Hypothalamus (tissue), 51 donors: ENCODE results near the gene TAF11L6.
"Not testable (repeated sequence)": the region's sequence is repeated elsewhere in the genome, so short reads cannot be mapped to it uniquely, and the experiment has no call there.

ENCODE experiments used
- DNase-seq, 51 donors: peaks; one replicate each; lab custom pipeline; 2025; lab: John Stamatoyannopoulos, UW

The TAF11L6 gene

DNA sequence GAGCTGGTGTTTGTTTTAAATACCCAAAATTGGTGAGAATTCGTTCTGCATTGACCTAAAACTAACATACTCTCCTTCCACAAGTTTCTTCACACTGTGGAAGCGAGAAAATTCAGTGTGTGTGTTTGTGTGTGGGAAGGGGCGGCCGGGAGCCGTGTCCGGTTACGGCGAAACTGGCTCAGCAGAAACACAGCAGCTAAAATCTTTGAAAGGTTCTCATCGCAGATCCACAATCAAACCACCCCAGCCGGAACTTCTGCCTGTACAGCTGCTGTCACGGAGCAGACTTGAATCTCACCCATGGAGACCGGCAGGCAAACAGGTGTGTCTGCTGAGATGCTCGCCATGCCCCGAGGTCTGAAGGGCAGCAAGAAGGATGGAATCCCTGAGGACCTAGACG lies at the start of gene TAF11L6:
Gene TAF11L6, plus strand, starts transcription at position 301 of the 400 bp plus-strand sequence.
- not testable (repeated sequence) for DNase-seq

DNA sequence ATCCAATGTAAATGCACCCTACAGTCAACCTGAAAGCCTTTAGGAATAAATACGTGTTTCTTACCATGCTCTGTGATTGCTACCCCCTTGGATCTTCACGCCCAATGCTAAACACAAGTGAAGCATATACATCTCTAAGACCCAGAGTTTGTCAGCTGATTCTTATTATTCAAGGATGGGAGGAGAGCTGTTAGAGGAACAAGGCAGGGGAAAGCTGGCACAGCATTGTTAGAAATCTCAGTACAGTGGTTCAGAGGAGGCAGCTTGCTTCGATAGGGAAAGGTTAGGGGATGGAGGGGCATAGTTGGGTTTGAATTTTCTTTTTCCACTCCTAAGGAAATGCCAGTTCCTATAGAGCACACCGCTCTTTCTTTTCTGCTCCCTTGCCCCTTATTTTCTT lies 47.1 kb upstream of the TAF11L6 start:
- DNase-seq = no peak

DNA sequence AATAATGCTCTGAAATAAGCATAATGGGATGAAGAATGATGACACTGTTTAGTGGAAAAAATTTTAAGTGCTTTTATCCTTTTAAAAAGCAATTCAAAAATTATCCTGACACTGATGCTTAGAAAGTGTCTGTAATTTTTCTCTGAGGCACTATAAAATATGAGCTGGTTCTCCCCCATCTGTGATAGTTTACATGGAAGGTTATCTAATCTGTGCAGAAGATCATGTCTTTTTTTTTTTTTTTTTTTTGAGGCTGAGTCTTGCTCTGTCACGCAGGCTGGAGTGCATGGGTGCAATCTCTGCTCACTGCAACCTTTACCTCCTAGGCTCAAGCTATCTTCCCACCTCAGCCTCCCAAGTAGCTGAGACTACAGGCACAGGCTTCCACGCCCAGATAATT lies 45.7 kb upstream of the TAF11L6 start:
- DNase-seq = no peak

DNA sequence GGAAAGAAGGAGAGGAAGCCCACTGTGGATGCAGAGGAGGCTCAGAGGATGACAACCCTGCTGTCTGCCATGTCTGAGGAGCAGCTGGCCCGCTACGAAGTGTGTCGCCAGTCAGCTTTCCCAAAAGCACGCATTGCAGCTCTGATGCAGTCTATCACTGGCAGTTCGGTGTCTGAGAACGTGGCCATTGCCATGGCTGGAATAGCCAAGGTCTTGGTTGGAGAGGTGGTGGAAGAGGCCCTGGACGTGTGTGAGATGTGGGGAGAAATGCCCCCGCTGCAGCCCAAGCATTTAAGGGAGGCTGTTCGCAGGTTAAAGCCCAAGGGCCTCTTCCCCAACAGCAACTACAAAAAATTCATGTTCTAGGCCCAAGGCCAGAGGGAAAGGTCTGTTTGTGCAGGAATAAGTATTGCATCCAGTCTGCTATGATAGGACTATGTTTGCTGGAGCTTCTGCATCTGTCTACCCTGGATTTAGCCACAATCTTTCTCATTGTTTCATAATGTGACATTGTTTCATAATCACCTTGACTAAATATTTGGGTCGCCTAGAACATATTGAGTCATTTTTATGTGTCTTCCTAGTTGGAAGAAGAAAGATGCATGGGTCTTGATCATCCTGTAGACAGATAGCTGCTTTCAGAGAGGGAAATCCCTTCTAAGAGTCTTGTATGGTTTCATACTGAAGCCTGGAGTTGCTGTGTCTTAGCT lies 41.9 kb upstream of the TAF11L6 start:
- not testable (repeated sequence) for DNase-seq

DNA sequence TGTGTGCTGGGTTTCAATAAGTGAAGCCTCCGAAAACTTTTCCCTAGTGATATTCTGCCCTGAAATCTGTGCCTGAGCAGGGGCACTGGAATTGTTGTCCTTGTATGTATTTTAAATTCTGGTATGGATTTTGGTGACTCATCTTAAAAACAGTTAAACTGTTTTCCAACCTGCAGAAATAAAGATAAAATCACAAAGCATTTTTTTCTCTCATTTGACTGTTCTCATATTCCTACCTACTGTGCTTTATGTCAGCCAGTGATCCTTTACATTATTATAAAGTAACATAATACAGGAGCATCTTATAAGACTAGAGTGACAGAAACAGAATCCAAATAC lies 41.3 kb upstream of the TAF11L6 start:
- no peak for DNase-seq

DNA sequence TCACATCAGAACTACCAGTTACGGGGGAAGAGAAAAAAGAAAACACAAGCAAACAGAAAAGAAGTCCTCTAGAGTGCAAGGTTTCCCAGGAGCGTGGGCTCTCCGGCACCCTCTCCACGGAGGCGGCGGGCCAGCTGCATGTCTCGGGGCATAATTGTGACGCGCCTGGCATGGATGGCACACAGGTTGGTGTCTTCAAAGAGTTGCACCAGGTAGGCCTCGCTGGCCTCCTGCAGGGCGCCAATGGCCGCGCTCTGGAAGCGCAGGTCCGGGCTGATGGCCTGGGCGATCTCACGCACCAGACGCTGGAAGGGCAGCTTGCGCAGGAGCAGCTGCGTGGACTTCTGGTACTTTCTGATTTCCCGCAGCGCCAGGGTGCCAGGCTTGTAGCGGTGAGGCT lies 37.2 kb upstream of the TAF11L6 start:
- not testable (repeated sequence) for DNase-seq

DNA sequence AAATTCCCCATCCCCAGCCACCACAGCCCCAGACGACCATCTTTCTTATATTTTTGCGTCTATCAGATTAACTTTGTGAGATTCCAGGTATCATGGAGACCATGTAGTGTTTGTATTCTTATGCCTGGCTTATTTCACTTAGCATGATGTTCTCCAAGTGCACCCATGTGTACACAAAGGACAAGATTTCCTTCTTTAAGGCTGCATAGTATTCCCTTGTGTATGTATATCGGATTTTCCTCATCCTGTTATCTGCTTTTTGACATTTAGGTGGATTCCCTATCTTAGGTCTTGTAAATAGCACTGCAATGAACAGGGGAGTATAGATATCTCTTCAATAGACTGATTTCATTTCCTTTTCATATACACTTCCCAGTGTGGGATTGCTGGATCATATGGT lies 35.7 kb upstream of the TAF11L6 start:
- DNase-seq = no peak

DNA sequence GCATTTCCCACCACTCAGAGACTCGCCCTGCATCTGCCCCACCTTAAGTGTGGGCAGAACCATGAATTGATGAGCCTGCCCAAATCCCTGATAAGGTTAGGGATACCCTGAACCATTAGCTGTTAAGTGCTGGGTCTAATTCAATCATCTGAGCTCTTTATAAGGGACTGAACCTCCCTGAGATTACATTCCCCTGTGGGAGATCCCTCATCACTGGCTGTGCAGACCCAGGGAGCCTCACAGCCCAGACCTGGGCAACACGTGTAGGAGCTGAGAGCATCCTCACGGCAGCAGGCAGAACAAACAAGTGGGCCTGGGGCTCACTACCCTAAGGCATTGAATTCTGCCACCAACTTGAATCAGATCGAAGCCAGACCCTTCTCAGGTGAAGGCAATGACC lies 31.0 kb upstream of the TAF11L6 start:
- DNase-seq = no peak

DNA sequence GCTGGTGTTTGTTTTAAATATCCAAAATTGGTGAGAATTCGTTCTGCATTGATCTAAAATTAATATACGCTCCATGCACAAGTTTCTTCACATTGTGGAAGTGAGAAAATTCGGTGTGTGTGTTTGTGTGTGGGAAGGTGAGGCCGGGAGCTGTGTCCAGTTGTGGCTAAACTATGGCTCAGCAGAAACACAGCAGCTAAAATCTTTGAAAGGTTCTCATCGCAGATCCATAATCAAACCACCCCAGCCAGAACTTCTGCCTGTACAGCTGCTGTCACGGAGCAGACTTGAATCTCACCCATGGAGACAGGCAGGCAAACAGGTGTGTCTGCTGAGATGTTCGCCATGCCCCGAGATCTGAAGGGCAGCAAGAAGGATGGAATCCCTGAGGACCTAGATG lies 30.5 kb upstream of the TAF11L6 start, which contains the start of gene TAF11L2:
Gene TAF11L2, plus strand, starts transcription at position 301 of the 400 bp plus-strand sequence.
- not testable (repeated sequence) for DNase-seq

DNA sequence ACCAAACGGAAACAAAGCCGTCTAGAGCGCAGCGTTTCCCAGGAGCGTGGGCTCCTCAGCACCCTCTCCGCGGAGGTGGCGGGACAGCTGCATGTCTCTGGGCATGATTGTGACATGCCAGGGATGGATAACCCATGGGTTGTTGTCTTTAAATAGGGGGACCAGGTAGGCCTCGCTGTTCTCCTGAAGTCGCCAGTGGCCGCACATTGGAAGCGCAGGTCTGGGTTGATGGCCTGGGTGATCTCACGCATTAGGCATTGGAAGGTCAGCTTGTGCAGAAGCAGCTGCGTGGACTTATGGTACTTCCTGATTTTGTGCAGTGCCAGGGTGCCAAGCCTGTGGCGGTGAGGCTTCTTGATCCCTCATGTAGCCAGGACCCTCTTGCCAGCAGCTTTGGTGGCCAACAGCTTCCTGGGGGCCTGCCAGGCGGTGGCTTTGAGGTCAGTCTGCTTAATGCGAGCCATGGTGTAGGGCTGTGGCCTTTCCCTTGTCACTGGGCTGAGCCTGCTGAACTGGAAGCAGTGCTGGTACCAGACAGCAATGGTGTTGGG lies 16.6 kb upstream of the TAF11L6 start:
- no peak for DNase-seq

DNA sequence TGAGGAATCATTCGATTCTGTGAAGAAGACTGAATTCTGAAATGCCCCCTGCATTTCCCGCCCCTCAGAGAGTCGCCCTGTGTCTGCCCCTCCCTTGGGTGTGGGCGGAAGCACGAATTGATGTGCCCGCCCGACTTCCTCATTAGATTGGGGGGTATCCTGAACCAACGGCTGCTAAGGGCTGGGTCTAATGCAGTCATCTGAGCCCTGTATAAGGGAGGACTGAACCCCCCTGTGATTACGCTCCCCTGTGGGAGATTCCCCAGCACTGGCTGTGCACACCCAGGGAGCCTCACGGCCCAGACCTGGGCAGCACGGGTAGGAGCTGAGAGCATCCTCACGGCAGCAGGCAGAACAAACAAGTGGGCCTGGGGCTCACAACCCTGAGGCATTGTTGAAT lies 10.9 kb upstream of the TAF11L6 start:
- not testable (repeated sequence) for DNase-seq

DNA sequence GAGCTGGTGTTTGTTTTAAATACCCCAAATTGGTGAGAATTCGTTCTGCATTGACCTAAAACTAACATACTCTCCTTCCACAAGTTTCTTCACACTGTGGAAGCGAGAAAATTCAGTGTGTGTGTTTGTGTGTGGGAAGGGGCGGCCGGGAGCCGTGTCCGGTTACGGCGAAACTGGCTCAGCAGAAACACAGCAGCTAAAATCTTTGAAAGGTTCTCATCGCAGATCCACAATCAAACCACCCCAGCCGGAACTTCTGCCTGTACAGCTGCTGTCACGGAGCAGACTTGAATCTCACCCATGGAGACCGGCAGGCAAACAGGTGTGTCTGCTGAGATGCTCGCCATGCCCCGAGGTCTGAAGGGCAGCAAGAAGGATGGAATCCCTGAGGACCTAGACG lies 10.4 kb upstream of the TAF11L6 start, which contains the start of gene TAF11L3:
Gene TAF11L3, plus strand, starts transcription at position 301 of the 400 bp plus-strand sequence.
- not testable (repeated sequence) for DNase-seq

DNA sequence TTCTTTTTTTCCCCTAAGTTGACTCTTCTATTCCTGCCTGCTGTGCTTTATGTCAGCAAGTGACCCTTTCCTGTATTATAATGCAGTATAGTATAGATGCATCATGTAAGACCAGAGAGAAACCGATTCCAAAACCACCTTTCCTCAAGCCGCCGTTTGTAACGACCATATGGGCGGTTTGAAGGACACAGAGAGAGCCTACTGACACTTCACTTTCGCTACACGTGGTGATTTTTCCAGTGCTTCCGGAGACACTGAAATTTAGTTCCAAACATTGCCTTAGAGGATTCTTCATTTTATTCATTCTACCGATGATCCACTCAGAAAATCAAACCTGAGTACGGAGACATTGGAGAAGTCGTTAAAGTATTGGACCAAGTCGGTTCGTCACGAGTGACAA lies 9.0 kb upstream of the TAF11L6 start:
- not testable (repeated sequence) for DNase-seq

DNA sequence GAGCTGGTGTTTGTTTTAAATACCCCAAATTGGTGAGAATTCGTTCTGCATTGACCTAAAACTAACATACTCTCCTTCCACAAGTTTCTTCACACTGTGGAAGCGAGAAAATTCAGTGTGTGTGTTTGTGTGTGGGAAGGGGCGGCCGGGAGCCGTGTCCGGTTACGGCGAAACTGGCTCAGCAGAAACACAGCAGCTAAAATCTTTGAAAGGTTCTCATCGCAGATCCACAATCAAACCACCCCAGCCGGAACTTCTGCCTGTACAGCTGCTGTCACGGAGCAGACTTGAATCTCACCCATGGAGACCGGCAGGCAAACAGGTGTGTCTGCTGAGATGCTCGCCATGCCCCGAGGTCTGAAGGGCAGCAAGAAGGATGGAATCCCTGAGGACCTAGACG lies 7.0 kb upstream of the TAF11L6 start, which contains the start of gene TAF11L4:
Gene TAF11L4, plus strand, starts transcription at position 301 of the 400 bp plus-strand sequence.
- not testable (repeated sequence) for DNase-seq

DNA sequence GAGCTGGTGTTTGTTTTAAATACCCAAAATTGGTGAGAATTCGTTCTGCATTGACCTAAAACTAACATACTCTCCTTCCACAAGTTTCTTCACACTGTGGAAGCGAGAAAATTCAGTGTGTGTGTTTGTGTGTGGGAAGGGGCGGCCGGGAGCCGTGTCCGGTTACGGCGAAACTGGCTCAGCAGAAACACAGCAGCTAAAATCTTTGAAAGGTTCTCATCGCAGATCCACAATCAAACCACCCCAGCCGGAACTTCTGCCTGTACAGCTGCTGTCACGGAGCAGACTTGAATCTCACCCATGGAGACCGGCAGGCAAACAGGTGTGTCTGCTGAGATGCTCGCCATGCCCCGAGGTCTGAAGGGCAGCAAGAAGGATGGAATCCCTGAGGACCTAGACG lies 3.5 kb upstream of the TAF11L6 start, which contains the start of gene TAF11L5:
Gene TAF11L5, plus strand, starts transcription at position 301 of the 400 bp plus-strand sequence.
- not testable (repeated sequence) for DNase-seq

DNA sequence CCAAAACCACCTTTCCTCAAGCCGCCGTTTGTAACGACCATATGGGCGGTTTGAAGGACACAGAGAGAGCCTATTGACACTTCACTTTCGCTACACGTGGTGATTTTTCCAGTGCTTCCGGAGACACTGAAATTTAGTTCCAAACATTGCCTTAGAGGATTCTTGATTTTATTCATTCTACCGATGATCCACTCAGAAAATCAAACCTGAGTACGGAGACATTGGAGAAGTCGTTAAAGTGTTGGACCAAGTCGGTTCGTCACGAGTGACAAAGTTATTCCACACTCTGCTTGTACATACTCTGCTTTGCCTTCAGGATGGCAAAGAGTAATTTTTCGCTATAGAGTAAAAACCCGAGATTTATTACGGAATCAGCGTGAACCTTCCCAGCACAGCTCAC lies 2.0 kb upstream of the TAF11L6 start:
- DNase-seq = not testable (repeated sequence)
